Measurements from ENCODE around the gene OXNAD1. TPM values are rescaled to one million over a fixed set of nuclear protein-coding genes. Genes with fewer than 3 reads are reported as not detected.

The OXNAD1 gene
- total and polyA plus RNA-seq, 4 experiments from 2014 or later: 61.7 to 84.7 (median 73.2) TPM

DNA sequence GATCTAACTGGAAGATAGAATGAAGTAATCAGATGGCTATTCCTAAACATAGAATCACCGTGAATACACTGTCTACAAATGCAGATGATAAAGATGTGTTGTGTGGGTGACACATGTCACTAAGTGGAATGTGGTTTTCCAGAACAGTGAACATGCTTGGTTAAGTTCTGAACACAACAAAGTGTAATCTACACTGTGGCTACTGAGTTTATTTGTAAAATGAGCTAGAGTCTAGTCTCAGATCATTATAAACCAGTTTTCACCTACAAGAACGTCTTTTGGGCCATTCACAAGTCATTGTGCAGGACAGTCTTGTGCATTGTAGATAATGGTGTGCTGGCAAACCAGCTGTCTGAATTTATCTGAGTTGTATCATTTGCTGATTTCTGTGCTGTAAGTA is 35.3 kb downstream of the OXNAD1 start:
- intact Hi-C loops (cut with micrococcal nuclease): loop anchor here (10.0 kb wide), 1 partner anchor 544 kb away; no protein-coding TSS in a partner anchor
- H3K4me3 Mint-ChIP-seq: peak overlapping the region; percentile 17 to 96 (median 90)
- peaks cover 76 to 89% of the 10 kb centered on the region in 2 donors for H3K36me3 Mint-ChIP-seq
- ChIA-PET POLR2A (ENCODE audit: partially characterized antibody) (interaction anchor here (1.1 to 11.0 kb wide), 10 partner anchors 8 to 542 kb away, joined by 4 to 350 read pairs (median 22); partner anchors contain the start of genes DPH3, OXNAD1 and RFTN1), CTCF (ENCODE audit: partially characterized antibody) (interaction anchor here (1.5 to 9.8 kb wide), 4 partner anchors 8 to 16 kb away, joined by 3 to 132 read pairs (median 54); no protein-coding TSS in a partner anchor)
- H3K4me1 ChIP-seq (ENCODE audit: insufficient read depth, low read length): peaks cover 95% of the 10 kb centered on the region
- peaks cover 81 to 99% (median 92%) of the 10 kb centered on the region in 4 donors for H3K4me1 Mint-ChIP-seq
- peak overlapping the region; percentile 93 to 98 (median 96) for H3K27ac Mint-ChIP-seq
- H3K9me3 Mint-ChIP-seq: peaks cover 0 to 2% (median 0%) of the 10 kb centered on the region in 8 donors
- no peaks in the 10 kb centered on the region for H3K27me3 ChIP-seq (ENCODE audit: insufficient read depth, low read length)
- peak overlapping the region in 1 of 2 donors; percentile 50 for H3K4me3 ChIP-seq (ENCODE audit: low read length in 2 of 2)
- H3K27me3 Mint-ChIP-seq: no peaks in the 10 kb centered on the region
- no peaks in the 10 kb centered on the region for H3K9me3 ChIP-seq (ENCODE audit: control insufficient read depth in 1 of 2, low read length in 2 of 2)
- H3K27ac ChIP-seq (ENCODE audit: low read depth, low read length): peak overlapping the region; percentile 49
- H3K36me3 ChIP-seq (ENCODE audit: insufficient read depth, low read length): peaks cover 33% of the 10 kb centered on the region
- DNase-seq: peak in 1 of 5 donors; percentile 26

DNA sequence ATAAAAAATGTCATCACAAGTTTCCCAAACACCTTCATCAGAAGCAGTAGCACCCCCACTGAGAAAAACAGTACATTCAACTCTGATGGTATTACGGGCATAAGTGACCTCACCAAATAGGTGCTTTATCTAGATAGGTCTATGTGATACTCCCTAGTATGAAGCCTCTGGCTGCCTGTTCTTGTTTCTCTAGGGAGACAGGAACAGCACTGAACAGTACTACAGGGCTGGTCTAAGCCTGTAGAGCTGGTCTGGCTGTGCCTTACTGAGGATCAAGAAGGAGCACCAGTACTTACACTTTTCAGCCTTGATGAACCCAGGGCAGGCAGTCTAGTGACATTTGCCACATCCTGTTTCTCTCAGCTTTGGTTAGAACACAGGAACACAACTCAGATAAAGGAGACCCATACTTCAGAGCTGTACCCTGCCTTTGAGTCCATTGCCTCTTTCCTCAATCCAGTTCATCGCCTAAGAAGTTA is 35.9 kb downstream of the OXNAD1 start:
- Mint-ChIP-seq H3K9me3 (peaks cover 0 to 2% (median 0%) of the 10 kb centered on the region in 8 donors), H3K4me3 (peak overlapping the region; percentile 89 to 96 (median 90)), H3K27ac (peak overlapping the region; percentile 93 to 98 (median 96)), H3K4me1 (peaks cover 81 to 99% (median 92%) of the 10 kb centered on the region in 4 donors), H3K27me3 (no peaks in the 10 kb centered on the region), H3K36me3 (peaks cover 75 to 89% of the 10 kb centered on the region in 2 donors)
- DNase-seq: peak; percentile 76 to 81 (median 77)
- no peaks in the 10 kb centered on the region for H3K27me3 ChIP-seq (ENCODE audit: insufficient read depth, low read length)
- peaks cover 95% of the 10 kb centered on the region for H3K4me1 ChIP-seq (ENCODE audit: insufficient read depth, low read length)
- H3K9me3 ChIP-seq (ENCODE audit: control insufficient read depth in 1 of 2, low read length in 2 of 2): no peaks in the 10 kb centered on the region
- H3K27ac ChIP-seq (ENCODE audit: low read depth, low read length): peak overlapping the region; percentile 49
- intact Hi-C loops (cut with micrococcal nuclease): loop anchor here (1.0 to 10.0 kb wide), 3 partner anchors 8 to 544 kb away; no protein-coding TSS in a partner anchor
- peak overlapping the region in 1 of 2 donors; percentile 50 for H3K4me3 ChIP-seq (ENCODE audit: low read length in 2 of 2)
- peaks cover 26% of the 10 kb centered on the region for H3K36me3 ChIP-seq (ENCODE audit: insufficient read depth, low read length)
- ChIA-PET POLR2A (ENCODE audit: partially characterized antibody) (interaction anchor here (0.8 to 11.0 kb wide), 14 partner anchors 9 to 542 kb away, joined by 3 to 350 read pairs (median 8); partner anchors contain the start of genes DPH3, OXNAD1 and RFTN1), CTCF (ENCODE audit: partially characterized antibody) (interaction anchor here (1.0 to 9.8 kb wide), 6 partner anchors 8 to 35 kb away, joined by 3 to 132 read pairs (median 5); partner anchors contain the start of gene OXNAD1)

DNA sequence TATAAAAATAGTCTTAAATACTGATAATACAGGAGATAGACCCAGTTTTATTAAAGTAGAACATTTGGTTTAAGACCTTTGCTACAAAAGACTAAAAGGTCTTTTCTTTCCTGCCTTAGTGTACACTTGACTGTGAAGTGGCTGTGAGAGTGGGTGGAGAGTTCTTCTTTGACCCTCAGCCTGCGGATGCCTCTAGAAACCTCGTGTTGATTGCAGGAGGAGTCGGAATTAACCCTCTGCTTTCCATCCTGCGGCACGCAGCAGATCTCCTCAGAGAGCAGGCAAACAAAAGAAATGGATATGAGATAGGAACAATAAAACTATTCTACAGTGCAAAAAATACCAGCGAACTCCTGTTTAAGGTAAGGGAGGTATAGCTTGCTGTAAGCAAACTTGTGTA is 36.5 kb downstream of the OXNAD1 start:
- POLR2A ChIA-PET (ENCODE audit: partially characterized antibody): interaction anchor here (0.8 to 11.0 kb wide), 14 partner anchors 8 to 541 kb away, joined by 3 to 350 read pairs (median 8); partner anchors contain the start of genes DPH3, OXNAD1 and RFTN1
- peaks cover 82 to 99% (median 91%) of the 10 kb centered on the region in 4 donors for H3K4me1 Mint-ChIP-seq
- DNase-seq: no peak
- H3K9me3 ChIP-seq (ENCODE audit: control insufficient read depth in 1 of 2, low read length in 2 of 2): no peaks in the 10 kb centered on the region
- H3K27me3 Mint-ChIP-seq: no peaks in the 10 kb centered on the region
- peak overlapping the region; percentile 89 to 96 (median 90) for H3K4me3 Mint-ChIP-seq
- no peaks in the 10 kb centered on the region for H3K9me3 Mint-ChIP-seq
- H3K27ac Mint-ChIP-seq: peak overlapping the region; percentile 93 to 98 (median 96)
- peaks cover 75 to 89% of the 10 kb centered on the region in 2 donors for H3K36me3 Mint-ChIP-seq
- peaks cover 23% of the 10 kb centered on the region for H3K36me3 ChIP-seq (ENCODE audit: insufficient read depth, low read length)
- CTCF ChIA-PET (ENCODE audit: partially characterized antibody): interaction anchor here (1.0 to 9.8 kb wide), 5 partner anchors 11 to 36 kb away, joined by 4 to 132 read pairs (median 6); partner anchors contain the start of gene OXNAD1
- H3K27me3 ChIP-seq (ENCODE audit: insufficient read depth, low read length): no peaks in the 10 kb centered on the region
- intact Hi-C loops (cut with micrococcal nuclease): loop anchor here (1.0 to 10.0 kb wide), 3 partner anchors 8 to 543 kb away; no protein-coding TSS in a partner anchor
- H3K4me1 ChIP-seq (ENCODE audit: insufficient read depth, low read length): peaks cover 97% of the 10 kb centered on the region
- peak overlapping the region; percentile 49 for H3K27ac ChIP-seq (ENCODE audit: low read depth, low read length)
- peak overlapping the region; percentile 44 to 50 for H3K4me3 ChIP-seq (ENCODE audit: low read length in 2 of 2)

DNA sequence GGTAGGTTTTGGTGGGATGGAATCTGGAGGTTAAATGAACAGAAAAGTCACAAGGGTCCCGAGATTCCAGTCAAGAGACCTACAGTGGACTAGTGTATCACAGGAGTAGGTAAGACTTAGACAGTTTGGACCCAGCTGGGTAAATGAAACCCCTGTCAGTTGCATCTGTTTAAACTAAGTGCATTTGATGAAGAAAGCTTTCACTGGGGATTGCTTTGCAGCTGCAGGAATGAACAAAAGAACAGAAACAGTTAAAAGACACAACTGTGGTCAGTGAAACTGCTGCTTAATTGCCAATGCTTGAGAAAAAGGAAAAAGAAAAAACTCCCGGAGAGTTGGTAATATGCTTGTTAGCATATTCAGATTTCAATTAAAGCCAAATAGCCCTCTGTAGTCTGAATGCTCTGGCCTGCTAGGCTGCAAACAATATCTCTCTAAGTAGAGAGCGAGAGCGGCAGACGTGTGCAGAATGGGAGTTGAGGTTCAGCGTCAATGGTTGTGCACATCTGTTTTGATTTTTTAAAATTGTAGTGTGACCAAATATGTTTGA is 37.1 kb downstream of the OXNAD1 start:
- peak overlapping the region; percentile 89 to 96 (median 90) for H3K4me3 Mint-ChIP-seq
- Histone ChIP-seq H3K27me3 (ENCODE audit: insufficient read depth, low read length) (no peaks in the 10 kb centered on the region), H3K4me1 (ENCODE audit: insufficient read depth, low read length) (peaks cover 99% of the 10 kb centered on the region), H3K36me3 (ENCODE audit: insufficient read depth, low read length) (peaks cover 20% of the 10 kb centered on the region), H3K9me3 (ENCODE audit: control insufficient read depth in 1 of 2, low read length in 2 of 2) (no peaks in the 10 kb centered on the region), H3K4me3 (ENCODE audit: low read length in 2 of 2) (peak overlapping the region; percentile 44 to 50), H3K27ac (ENCODE audit: low read depth, low read length) (peak overlapping the region; percentile 49)
- H3K9me3 Mint-ChIP-seq: no peaks in the 10 kb centered on the region
- DNase-seq: no peak
- POLR2A ChIA-PET (ENCODE audit: partially characterized antibody): interaction anchor here (1.3 to 11.0 kb wide), 8 partner anchors 10 to 210 kb away, joined by 3 to 350 read pairs (median 28); partner anchors contain the start of gene RFTN1
- CTCF ChIA-PET (ENCODE audit: partially characterized antibody): interaction anchor here (9.8 kb wide), 2 partner anchors 12 to 14 kb away, joined by 102 to 132 read pairs; no protein-coding TSS in a partner anchor
- peaks cover 75 to 90% of the 10 kb centered on the region in 2 donors for H3K36me3 Mint-ChIP-seq
- intact Hi-C loops (cut with micrococcal nuclease): loop anchor here (10.0 kb wide), 1 partner anchor 543 kb away; no protein-coding TSS in a partner anchor
- peak overlapping the region; percentile 93 to 98 (median 96) for H3K27ac Mint-ChIP-seq
- H3K4me1 Mint-ChIP-seq: peaks cover 87 to 99% (median 93%) of the 10 kb centered on the region in 4 donors
- no peaks in the 10 kb centered on the region for H3K27me3 Mint-ChIP-seq

DNA sequence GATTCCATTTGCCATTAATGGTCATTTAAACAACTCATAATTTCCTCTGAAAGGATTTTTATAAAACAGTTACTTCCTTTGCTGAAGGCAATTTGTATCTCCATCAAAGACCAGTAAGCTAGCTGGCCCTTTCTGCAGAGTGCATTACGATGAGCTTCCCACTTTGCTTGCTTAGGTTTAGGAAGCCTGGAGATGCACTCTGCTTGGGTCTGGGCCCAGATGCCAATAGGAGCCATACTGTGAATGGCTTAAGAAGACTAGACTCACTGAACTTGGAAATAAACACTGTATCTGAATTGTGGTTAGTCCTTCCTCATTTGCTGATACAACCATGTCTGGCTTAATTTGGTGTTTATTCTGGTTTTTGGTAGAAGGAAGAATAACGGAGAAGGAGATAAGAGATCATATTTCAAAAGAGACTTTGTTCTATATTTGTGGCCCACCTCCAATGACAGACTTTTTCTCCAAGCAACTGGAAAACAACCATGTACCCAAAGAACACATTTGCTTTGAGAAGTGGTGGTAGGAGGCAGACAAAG is 38.1 kb downstream of the OXNAD1 start:
- Histone ChIP-seq H3K27ac (ENCODE audit: low read depth, low read length) (peak overlapping the region; percentile 49), H3K4me3 (ENCODE audit: low read length in 2 of 2) (peak overlapping the region in 1 of 2 donors; percentile 21), H3K9me3 (ENCODE audit: control insufficient read depth in 1 of 2, low read length in 2 of 2) (no peaks in the 10 kb centered on the region), H3K36me3 (ENCODE audit: insufficient read depth, low read length) (peaks cover 15% of the 10 kb centered on the region), H3K4me1 (ENCODE audit: insufficient read depth, low read length) (peaks cover 99% of the 10 kb centered on the region), H3K27me3 (ENCODE audit: insufficient read depth, low read length) (no peaks in the 10 kb centered on the region)
- Mint-ChIP-seq H3K27ac (peak overlapping the region; percentile 64 to 97 (median 92)), H3K9me3 (no peaks in the 10 kb centered on the region), H3K36me3 (peaks cover 75 to 89% of the 10 kb centered on the region in 2 donors), H3K4me3 (peak overlapping the region; percentile 89 to 96 (median 90)), H3K4me1 (peaks cover 88 to 99% (median 93%) of the 10 kb centered on the region in 4 donors), H3K27me3 (no peaks in the 10 kb centered on the region)
- intact Hi-C loops (cut with micrococcal nuclease): loop anchor here (10.0 kb wide), 1 partner anchor 542 kb away; no protein-coding TSS in a partner anchor
- no peak for DNase-seq
- ChIA-PET POLR2A (ENCODE audit: partially characterized antibody) (interaction anchor here (1.5 to 11.0 kb wide), 5 partner anchors 11 to 209 kb away, joined by 4 to 350 read pairs (median 109); partner anchors contain the start of gene RFTN1), CTCF (ENCODE audit: partially characterized antibody) (interaction anchor here (0.7 to 9.8 kb wide), 4 partner anchors 9 to 17 kb away, joined by 3 to 132 read pairs (median 57); no protein-coding TSS in a partner anchor)

DNA sequence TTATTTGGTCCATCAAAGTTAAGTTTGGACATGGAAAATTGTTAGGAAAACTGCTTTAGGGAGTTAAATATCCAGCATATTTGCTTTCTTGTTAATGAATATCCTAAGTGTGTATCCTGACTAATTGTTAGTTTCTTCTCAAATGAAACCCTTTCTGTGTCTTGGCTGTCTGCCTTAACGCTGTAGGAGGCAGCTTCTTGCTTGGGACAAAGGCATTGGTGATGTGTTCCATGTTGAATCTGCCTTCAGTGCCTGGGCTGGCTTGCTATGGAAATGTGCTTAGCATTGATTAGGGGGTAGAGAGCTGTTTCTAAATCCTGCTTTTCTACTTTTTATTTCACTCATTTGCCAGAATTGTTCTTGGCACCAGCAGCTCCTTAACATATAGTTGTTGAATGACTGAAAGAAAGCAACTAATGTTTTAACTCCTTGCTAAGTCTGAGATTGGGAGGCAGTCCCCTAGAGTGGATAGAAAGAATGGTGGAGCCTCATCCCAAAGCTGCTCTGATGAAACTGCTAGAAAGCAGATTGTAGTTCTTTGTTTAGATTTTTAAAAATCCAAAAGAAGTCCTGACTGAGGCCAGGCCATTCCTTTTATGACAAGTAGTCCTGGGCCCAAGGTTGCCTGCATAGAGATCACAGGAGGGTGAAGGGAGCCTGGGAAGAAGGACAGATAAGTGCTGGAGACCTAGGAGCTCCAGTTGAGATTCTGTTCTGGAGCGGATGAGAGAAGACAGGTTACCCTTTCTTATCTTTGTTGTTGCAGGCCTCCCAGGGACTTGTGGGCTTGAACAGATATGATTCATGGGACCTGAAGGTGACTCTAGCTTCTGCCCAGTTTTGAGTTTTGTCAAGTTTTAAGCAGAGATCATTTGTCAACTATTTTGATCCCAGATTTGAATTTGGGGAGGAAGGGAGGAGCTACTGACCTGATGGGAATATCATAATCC is 39.3 kb downstream of the OXNAD1 start:
- peak overlapping the region; percentile 86 to 98 (median 95) for H3K27ac Mint-ChIP-seq
- intact Hi-C loops (cut with micrococcal nuclease): loop anchor here (10.0 kb wide), 1 partner anchor 540 kb away; no protein-coding TSS in a partner anchor
- H3K9me3 ChIP-seq (ENCODE audit: control insufficient read depth in 1 of 2, low read length in 2 of 2): no peaks in the 10 kb centered on the region
- peak overlapping the region; percentile 10 to 39 for H3K4me3 ChIP-seq (ENCODE audit: low read length in 2 of 2)
- no peaks in the 10 kb centered on the region for H3K9me3 Mint-ChIP-seq
- H3K27ac ChIP-seq (ENCODE audit: low read depth, low read length): peak overlapping the region; percentile 54
- peaks cover 99% of the 10 kb centered on the region for H3K4me1 ChIP-seq (ENCODE audit: insufficient read depth, low read length)
- CTCF ChIA-PET (ENCODE audit: partially characterized antibody): interaction anchor here (1.1 to 9.8 kb wide), 6 partner anchors 9 to 207 kb away, joined by 4 to 132 read pairs (median 14); no protein-coding TSS in a partner anchor
- POLR2A ChIA-PET (ENCODE audit: partially characterized antibody): interaction anchor here (1.0 to 11.0 kb wide), 7 partner anchors 12 to 208 kb away, joined by 3 to 350 read pairs (median 32); partner anchors contain the start of genes DPH3, OXNAD1 and RFTN1
- H3K36me3 ChIP-seq (ENCODE audit: insufficient read depth, low read length): peaks cover 15% of the 10 kb centered on the region
- H3K36me3 Mint-ChIP-seq: peaks cover 69 to 83% of the 10 kb centered on the region in 2 donors
- no peaks in the 10 kb centered on the region for H3K27me3 Mint-ChIP-seq
- H3K27me3 ChIP-seq (ENCODE audit: insufficient read depth, low read length): no peaks in the 10 kb centered on the region
- peak overlapping the region; percentile 62 to 81 (median 78) for H3K4me3 Mint-ChIP-seq
- H3K4me1 Mint-ChIP-seq: peaks cover 85 to 99% (median 91%) of the 10 kb centered on the region in 4 donors
- no peak for DNase-seq
